HK-2 (cell line): ENCODE measurements around the gene CCDC172.
"Not testable (repeated sequence)": the region's sequence is repeated elsewhere in the genome, so short reads cannot be mapped to it uniquely, and the experiment has no call there.

Source experiments
- DNase-seq: peaks from one replicate; pipeline ENCODE4 v3.0.0-alpha.2; 2018; ENCODE audit not compliant: unreplicated experiment

Gene CCDC172

DNA sequence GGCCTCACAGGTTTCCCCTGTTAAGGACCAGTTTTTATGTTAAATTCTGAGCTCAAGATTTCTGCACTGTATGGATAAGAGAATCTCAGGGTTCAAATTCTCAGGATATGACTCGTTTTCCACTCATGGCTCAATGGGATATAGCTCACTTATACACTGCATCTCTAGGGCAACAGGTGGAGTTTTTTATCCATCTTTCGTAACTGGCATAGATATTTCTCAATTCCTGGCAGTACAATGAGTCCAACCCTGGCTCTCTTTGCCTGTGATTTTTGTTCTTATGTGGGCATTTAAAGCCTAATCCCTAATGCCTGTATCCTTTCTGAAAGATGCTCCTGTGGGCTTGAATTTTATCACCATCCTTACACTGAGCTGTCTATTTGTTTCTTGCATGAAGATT lies 7.6 kb downstream of the CCDC172 start:
- no peak for DNase-seq

DNA sequence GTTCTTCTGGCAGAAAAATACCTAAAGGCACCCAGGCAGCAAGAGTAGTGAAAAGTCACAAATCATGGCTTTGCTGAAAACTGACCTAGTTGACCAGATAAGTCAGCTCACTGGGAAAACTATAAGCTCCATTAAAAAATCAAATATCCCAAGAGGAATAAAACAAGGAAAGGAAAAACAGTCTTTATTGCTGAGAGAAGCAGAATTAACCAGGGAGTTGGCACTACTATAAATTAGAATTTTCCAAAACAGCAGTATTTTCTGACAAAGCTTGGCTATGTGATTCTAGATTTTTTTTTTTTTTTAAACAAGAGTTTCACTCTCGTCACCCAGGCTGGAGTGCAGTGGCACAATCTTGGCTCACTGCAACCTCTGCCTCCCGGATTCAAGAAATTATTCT lies 12.6 kb downstream of the CCDC172 start:
- DNase-seq: no peak

DNA sequence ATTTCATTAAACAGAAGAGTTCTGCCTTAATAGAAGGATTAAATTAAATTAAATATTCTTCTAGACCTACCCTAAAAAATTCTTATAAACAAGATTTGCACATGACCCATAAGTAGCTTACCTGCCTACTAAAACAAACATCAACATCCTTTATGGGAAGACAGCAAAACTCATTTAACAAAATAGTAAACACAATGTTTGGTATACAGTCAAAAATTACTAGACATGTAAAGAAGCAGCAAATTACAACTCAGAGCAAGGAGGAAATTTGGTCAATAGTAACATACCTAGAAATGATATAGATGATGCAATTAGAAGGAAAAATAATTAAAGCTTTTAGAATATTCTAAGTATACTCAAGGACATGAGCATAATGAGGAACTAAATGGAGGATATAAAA lies 27.9 kb downstream of the CCDC172 start:
- no peak for DNase-seq

DNA sequence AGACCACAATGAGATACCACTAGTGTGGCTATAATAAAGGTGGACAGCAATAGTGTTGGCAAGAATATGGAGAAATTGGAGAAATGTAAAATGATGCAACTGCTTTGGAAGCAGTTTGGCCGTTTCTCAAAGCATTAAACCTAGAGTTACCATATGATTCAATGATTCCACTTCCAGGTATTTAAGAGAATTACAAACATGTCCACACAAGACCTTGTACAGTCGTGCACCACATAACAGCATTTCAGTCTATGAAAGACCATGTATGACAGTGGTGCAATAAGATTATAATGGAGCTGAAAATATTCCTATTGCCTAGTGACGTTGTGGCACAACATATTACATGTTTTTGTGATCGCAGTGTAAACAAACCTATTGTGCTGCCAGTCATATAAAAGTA lies 29.6 kb downstream of the CCDC172 start:
- DNase-seq: no peak

DNA sequence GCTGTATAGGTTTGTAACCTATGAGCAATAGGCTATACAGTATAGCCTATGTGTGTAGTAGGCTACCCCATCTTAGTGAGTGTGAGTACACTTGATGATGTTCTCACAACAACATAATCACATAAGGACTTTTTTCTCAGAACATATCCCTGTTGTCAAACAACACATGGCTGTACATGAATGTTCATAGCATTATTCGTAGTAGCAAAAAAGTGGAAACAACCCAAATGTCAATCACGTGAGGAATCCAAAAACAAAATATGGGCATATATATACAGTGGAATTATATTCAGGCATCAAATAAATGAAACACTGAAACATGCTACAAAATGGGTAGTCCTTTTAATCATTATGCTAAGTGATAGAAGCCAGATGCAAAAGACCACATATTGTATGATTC lies 31.1 kb downstream of the CCDC172 start:
- DNase-seq: no peak

DNA sequence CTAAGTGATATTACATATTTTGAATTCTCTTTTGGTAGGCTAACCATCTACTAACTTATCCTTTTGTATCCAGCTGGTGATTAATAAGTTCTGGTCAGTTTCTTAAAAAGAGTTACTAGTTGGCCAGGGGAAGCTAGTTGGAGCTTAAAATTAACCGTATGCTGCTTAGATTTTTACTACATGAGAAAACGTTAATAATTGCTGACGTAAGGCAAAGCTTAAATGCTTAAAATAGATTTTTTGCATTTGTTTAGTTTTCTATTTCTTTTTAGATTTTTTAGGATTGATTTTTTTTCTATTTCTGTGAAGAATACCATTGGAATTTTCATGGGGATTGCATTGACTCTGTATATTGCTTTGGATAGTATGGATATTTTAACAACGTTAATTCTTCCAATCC lies 32.6 kb downstream of the CCDC172 start:
- no peak for DNase-seq

DNA sequence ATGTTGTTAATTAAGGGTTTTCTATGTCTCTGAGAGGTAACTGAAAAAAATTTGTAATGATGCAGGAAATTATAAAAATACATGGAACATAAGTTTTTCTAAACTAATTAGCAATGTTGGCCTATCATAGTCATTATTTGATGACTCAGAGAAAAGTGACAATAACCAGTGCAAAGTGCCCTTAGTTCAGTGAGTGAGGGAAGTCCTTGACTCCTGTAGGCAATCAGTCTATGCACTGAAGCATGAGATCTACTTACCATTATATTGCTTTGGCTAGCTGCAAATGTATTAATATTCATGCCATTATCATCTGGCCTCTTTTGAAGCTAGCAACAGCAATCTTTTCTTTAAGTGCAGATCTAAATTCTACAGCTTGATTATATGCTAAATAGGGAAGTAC lies 40.6 kb downstream of the CCDC172 start:
- no peak for DNase-seq

DNA sequence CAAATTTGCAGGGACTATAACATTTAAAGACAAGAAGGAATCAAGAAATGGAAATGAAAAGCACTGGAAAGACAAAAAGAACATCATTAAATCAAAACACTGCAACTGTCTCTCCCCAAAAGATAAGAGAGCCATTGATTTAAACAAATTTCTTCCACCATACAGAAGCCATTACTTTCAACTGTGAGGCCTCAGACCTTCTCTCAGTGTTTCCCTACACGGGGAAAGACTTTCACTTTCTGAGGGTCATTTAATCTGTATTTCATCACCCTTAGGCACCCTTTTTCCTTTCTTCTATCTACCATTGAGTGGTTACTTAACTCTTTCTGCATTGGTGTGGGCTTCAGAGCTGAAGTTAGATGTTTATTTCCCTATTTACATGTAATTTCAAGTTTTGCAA lies 47.5 kb downstream of the CCDC172 start:
- no peak for DNase-seq

DNA sequence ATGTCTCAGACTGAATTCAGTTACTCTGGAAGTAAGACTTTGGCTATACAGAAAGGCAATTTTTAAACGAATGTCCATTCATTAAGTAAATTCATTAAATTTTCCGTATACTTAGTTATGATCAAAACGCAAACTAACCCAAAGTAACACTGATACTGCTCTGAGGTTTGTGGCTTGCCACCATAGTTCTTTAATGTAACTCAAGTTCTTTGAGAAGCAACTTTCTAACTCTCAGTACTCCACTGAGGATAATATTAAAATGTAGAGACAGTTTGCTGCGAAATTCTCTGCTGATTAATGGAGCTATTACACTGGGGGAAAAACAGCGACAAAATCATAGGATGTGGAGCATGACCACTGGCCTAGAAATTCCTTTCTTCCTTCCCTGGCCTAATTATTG lies 58.0 kb downstream of the CCDC172 start:
- DNase-seq: no peak

DNA sequence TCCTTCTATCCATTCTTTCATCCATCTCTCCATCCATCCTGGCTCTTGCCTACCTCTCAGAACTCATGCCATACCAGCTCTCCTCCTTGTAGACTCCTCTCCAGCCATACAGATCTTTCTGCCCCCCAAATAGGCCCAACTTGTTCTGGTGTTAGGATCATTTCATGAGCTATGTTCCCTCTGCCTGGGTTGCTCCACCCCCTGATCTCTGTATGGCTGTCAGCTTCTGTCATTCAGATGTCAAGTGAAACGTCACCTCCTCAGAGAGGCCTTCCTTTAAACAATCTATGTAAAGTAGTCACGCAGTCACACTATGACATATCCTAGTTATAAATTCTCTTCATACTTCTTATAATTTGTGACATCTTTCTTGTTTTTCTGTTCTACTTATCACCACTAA lies 61.1 kb downstream of the CCDC172 start:
- no peak for DNase-seq

DNA sequence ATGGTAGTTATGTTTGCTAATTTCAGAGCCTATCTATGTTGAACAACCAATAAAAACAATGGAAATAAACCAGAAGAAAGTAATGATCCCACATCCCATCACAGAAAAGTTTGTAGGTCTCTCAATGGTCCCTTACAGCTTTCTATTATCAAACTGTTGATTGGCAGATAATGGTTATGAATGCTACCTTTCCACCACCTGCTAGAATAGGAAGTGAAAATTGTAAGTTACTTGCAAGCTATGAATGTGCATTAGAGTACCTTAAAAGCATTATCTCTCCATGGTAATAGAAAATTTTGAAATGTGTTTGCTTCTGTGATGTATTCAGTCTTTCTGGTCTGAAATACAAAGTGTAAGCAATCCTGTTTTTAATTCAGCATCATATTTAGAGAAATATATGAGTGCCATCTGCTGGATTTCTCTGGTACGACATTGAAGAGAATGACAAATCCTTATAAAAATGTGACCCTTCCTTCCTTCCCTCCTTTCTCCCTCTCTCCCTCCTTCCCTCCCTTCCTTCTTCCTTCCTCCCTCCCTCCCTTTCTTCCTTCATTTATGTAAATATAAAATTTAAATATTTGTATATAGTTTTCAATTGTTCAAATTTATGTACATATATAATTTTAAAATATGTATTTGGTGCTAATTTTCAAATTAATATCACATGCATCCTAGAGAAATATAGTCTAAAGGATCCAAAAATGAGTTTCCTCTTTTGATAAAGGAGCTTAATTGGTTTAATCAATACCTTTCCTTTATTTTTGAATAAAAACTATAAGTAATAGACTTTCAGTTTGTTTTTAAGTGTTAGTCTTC lies 62.0 kb downstream of the CCDC172 start:
- DNase-seq: no peak

DNA sequence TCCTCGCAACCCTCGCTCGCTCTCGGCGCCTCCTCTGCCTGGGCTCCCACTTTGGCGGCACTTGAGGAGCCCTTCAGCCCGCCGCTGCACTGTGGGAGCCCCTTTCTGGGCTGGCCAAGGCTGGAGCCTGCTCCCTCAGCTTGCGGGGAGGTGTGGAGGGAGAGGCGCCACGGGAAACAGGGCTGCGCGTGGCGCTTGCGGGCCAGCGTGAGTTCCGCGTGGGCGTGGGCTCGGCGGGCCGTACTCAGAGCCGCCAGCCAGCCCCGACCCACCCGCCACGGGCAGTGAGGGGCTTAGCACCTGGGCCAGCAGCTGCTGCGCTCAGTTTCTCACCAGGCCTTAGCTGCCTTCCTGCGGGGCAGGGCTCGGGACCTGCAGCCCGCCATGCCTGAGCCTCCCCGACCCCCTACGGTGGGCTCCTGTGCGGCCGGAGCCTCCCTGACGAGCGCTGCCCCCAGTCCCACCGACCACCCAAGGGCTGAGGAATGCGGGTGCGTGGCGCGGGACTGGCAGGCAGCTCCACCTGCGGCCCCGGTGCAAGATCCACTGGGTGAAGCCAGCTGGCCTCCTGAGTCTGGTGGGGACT lies 69.1 kb downstream of the CCDC172 start:
- not testable (repeated sequence) for DNase-seq

DNA sequence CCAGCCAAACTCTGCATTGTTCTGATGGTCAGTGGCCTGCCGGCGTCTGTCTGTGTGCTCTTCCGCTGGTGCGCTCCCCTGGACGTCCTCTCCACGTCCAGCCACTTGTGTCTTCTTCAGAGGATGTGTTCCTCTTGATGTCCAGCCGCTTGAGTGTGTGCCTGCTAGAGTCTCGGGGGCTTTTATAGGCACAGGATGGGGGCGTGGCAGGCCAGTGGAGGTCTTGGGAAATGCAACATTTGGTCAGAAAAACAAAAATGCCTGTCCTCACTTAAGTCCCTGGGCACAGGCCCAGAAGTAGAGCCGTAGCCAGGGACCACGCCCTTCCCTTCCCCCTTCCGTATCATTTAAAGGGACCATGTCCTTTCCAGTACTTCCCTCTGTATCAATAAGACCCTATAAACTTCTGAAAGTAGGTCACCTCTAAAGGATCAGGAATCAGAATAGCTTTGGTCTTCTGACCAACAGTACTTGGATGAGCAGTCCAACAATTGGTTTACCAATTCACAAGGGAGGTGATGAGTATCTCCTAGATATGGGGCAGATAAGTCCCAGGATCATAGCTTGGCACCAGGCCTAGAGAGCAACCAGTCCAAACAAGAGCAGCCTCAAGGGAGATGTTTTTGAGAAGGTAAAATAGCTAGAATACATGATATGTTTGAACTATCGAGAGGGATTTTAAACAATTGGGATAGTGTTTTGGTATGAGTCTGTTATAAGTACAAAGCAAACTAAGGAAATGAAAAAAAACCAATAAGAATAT lies 71.2 kb downstream of the CCDC172 start:
- no peak for DNase-seq

DNA sequence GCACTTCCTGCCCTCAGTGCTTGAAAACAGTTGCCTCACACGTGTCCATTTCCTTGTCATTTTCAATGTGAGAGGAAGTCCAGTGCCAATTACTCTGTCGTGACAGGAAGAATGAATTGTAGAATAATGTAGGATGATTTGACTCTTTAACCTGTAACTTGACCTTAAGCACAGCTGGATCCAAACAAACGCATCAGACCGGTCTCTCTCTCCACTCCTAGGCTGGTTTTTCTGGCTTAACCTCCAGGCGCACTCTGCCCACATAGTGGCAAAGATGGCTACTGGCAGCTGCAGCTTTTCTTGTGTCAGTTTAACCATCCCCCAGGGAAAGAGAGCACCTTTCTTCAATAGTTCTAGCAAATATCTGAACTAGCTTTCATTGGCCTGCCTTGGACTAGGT lies 74.0 kb downstream of the CCDC172 start:
- no peak for DNase-seq

DNA sequence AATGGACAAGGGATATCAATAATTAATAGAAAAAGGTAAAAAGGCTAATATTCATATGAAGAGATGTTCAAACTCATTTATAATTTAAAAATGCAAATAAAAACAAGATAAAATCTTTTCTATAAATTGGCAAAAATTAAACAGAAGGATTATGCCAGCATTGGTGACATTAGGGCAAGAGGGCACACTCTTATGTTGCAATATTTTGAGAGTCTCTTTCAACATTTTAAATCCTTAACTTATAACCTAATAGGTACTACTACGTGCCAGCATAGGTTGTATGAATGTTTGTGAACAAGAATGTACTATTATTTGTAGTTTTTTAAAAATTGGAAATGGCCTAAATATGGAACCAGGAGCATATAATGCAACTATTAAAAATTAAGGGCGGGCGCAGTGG lies 78.6 kb downstream of the CCDC172 start:
- DNase-seq: no peak

DNA sequence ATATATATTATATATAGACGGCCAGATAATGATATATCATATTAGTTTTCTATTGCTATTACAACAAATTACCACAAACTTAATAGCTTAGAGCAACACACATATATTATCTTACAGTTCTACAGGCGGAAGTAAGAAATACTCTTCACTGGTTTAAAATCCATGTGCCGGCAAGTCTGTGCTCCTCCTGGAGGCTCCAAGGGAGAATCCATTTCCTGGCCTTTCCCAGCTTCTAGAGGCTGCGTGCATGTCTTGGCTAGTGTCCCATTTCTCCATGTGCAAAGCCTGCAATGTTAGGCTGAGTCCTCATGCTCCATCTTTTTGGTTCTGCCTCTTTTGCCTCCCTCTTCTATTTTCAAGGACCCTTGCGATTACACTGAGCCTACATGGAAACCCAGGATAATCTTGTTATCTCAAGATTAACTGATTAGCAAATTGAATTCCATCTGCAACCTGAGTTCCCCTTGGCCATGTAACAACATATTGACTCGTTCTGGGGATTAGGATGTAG lies 79.5 kb downstream of the CCDC172 start:
- no peak for DNase-seq

DNA sequence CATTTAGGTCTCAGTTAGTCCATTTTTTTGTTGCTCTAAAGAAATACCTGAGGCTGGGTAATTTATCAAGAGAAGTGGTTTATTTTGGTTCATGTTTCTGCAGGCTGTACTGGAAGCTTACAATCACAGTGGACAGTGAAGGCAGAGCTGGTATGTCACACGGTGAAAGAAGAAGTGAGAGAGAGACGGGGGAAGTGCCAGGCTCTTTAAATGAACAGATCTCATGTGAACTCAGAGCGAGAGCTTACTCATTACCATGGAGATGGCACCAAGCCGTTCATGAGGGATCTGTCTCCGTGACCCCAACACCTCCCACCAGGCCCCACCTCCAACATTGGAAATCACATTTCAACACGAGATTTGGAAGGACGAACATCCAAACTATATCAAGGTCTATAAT lies 84.5 kb downstream of the CCDC172 start:
- DNase-seq: no peak

DNA sequence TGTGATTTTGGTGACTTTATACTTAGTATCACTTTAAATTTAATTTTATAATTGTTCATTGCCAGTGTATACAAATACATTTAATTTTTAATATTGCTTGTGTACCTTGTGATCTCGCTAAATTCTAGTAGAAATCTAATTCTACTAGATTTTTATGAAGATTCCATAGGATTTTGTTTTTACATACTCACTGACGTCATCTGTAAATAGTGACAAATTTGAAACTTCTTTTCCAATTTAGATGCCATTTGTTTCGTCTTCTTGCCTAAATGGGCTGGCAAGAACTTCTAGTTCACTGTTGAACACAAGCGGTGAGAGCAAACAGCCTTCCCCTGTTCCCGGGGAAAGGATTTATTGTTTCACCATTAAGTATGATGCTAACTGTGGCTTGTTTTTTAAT lies 86.1 kb downstream of the CCDC172 start:
- no peak for DNase-seq

DNA sequence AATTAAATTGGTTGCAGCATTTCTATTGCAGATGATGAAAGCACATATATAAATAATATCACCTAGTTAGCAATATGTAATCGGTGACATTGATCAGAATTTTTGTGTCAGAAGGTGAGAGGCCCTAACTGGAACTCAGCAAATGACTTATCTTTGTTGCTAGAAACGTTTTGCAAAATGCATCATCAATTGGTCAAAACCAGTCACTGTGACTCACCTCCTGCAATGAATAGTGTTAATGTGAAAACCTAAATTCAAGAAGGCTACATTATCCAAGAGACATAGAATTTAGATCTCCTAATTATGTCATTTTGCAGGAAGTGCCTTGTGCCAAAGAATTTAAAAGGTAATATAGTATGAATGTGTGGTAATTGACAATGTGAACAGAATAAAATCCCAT lies 93.6 kb downstream of the CCDC172 start:
- DNase-seq: no peak

DNA sequence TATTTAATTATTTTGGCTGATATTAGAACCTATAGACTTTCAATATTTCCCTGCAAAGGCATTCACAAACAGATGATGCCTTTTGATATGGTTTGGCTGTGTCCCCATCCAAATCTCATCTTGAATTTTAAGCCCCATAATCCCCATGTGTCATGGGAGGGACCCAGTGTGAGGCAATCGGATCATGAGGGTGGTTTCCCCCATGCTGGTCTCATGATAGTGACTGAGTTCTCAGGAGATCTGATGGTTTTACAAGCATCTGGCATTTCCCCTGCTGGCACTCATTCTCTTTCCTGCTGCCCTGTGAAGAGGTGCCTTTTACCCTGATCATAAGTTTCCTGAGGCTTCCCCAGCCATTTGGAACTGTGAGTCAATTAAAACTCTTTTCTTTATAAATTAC lies 94.1 kb downstream of the CCDC172 start:
- DNase-seq: no peak

DNA sequence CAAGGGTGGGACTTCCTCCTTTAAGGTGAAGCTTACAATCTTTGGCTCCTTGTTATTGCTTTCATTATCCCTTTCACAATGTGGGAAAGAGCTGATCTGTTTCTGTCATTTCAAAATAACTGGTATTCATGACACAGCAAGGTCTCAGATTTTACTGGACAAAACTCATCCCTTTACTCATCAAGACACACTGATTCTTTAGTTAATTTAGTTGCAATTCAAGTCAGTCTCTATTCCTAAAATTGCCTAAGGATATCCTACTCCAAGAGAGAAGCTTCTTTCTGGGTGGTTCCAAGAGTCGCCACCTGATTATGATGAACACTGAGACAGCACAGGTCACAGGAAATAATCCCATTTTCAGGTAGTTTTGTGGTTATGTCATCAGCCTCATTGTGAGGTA lies 97.6 kb downstream of the CCDC172 start:
- no peak for DNase-seq

DNA sequence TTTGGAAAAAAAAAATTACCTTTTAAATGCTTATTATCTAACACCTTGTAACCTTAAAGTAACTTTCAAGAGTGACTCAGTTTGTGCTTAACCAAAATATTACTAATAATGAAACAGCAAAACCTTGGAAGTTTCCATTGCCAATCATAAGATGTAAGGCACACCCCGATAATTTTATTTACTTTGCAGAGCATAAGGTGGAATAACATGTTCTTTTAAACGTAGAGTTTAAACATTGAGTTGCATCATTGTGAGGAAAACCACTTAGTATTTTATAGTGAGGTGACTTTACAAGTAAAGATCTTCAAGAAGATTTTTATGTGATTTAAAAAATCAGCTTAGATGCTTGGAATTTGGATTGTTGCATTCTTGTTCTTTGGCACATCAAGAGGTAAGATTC lies 103.4 kb downstream of the CCDC172 start, which contains the start of gene PNLIPRP3:
Gene PNLIPRP3 (plus strand): TSS at position 177 of the 400 bp plus-strand sequence. CDS start 166 bp downstream, at position 343.
- DNase-seq: no peak
